Renal cortex interstitium (tissue), 3 donors: ENCODE data around the gene PAPSS2. TPM values are rescaled to one million over a fixed set of nuclear protein-coding genes. Genes with fewer than 3 reads are reported as not detected.

ENCODE experiments used
- polyA plus RNA-seq, 3 donors: library from polyadenylated mRNA; unstranded; fragments of 120-200 nt; gene quantifications; one replicate each; pipeline ENCODE4 v1.2.1, GENCODE V29; 2013; ENCODE audit not compliant: insufficient read length in 3 of 3

Gene PAPSS2
- polyA plus RNA-seq, 3 donors: 26.8 to 44.7 (median 33.4) TPM

Other genes with a start within 250 kb of the PAPSS2 start
- 10 to 100 TPM; 34.2 to 47.2 (median 41.5) TPM for gene MINPP1, start 155.0 kb upstream of the PAPSS2 start, polyA plus RNA-seq
- 10 to 100 TPM; 51.4 to 67.7 (median 59.3) TPM for gene ATAD1, start 158.3 kb downstream of the PAPSS2 start, polyA plus RNA-seq
- gene KLLN, start 203.7 kb downstream of the PAPSS2 start, polyA plus RNA-seq: 1 to 10 TPM; 1.5 to 1.6 (median 1.6) TPM
- gene PTEN, start 203.7 kb downstream of the PAPSS2 start, polyA plus RNA-seq: 10 to 100 TPM; 63.7 to 80.1 (median 69.8) TPM